HG02973 (cell line): ENCODE results near the gene RCBTB2.

Experiments used
- ATAC-seq: cut with Tn5 transposase; IDR thresholded peaks from one replicate; pipeline ENCODE4 v1.9.1; 2021; ENCODE audit warnings: moderate library complexity; ENCODE audit not compliant: unreplicated experiment

The RCBTB2 gene

DNA sequence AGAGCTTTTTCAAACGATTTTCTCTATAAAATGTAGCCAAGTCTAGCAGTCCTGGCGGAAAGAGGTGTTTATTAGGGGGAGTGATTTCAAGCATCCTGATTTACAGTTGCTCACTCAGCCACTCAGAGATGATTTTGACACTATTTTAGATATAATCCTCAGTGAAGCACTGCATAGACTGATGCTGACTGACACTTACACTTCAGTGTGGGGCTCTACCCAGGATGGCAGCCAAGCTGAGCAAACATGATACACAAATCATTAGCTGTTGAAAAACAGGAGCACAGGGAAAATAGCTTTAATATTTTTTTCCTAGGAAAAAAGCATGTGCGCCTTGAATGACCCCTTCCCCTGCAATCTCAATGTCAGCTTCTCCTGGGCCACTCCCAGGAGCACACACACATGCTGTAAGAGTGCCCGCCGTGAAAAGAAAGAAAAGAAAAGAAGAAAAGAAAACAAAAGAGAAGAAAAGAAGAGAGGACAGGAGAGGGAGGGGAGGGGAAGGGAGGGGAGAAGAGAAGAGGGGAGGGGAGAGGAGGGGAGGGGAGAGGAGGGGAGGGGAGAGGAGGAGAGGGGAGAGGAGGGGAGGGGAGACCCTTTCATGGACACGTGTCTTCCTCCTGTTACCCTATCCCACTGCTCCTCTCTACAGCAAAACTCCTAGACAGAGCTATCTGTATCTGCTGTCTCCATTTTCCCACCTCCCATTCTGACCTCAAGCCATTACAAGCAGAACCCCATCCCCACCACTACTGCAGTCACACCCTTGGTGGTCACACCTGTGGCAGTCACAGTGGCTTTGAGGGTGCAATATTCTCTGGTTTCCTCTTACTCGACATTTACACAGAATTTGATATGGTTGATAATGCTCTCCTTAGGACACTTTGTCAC is 36.4 kb downstream of the RCBTB2 start:
- no peak for ATAC-seq

DNA sequence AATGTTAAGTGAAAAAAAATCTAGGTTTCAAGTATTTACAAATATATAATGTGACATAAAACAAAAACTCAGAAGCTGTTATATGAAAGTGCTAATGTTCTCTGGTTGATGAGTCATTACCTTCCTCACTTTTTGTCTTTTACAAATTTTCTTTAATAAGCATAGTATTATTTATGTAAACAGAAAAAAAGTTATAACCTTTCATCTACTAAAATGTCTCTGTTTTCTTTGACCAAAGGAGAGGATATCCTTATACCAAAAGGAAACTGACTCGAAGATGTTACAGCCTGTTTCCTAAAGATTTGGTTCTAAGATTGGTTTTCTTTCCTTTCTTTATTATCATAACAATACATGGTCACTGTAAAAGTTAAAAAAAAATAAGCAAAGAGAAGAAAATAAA is 38.0 kb downstream of the RCBTB2 start:
- no peak for ATAC-seq

DNA sequence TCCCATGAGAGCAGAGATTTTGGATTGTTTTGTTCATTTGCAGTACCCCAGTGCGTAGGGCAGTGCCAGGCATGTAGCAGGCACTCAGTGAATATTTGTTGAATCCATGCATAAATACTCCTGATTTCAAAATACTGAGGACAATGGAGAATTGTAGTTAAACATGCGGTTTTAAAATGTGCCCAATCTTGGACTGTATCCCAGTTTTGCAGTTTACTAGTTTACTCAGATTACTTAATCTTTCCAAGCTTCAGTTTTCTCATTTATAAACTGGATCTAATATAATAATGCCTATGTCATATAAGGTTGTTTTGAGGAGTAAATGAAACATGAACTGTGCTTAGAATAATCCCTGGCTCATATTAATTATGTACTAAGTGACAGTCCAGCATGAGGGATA is 39.0 kb downstream of the RCBTB2 start:
- ATAC-seq: no peak

DNA sequence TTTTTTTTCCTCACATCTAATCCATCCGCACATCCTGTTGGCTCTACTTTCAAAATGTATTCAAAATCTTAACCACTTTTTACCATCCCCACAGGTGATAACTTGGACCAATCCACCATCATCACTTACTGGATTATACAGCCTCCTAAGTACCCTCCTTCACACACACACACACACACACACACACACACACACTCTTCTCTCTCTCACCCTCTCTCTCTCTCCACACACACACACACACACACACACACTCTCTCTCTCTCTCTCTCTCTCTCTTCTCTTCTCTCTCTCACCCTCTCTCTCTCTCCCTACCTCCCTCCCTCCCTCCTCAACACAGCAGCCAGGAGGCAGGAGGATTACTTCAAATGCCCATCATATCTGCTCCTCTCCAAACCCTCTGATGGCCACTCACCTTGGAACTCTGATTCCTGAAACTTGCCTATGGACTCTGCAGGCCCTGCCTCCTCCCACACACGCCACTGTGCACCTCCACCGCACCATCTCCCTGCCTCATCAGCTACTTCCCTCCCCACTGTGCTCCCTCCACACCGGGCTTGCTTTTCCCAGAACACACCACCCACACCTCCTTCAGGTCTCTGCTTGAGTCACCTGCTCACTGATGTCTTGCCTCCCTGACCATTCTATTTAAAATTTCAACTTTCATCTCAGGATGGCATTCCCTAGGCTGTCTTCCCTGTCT is 39.7 kb downstream of the RCBTB2 start:
- no peak for ATAC-seq

DNA sequence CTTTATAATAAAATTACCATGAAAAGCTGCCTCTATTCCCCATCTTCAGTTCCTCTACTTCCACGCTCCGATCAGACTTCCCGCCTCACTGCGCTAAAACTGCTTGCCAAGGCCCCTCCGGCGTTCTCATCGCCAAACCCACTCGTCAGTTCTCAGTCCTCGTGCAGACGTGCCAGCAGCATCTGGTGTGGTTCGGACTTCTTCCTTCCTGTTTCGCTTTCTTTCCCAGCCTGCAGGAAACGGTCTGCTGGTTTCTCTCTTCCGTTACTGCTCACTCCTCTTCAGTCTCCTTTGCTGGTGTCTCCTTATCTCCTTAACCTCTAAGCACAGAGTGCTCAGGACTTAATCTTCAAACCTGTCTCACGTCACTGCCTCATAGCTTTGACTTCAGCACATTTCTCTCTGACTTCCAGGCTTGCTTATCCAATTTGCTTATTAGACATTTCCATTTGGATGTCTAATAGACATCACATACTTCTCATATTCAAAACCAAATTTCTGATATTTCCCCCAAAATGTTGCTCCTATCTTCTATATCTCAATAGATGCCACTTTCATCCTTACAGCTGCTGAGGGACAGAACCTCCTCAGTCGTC is 40.3 kb downstream of the RCBTB2 start:
- ATAC-seq: peak; percentile 75

DNA sequence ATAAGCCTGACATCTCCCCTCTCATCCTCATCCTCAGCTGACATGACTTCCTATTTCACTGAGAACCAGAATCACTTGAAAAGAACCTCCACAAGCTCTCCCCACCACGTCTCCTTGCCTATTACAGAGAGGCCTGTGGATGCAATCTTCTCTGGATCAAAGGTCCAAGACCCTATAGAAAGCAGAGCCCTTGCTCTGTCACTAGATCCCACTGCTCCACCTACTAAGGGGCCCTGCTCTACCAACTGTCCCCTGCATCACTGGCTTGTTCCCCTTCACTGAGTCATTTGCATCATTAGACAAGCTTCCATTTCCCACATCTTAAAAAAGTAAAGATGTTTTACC is 40.8 kb downstream of the RCBTB2 start:
- ATAC-seq: peak; percentile 49

DNA sequence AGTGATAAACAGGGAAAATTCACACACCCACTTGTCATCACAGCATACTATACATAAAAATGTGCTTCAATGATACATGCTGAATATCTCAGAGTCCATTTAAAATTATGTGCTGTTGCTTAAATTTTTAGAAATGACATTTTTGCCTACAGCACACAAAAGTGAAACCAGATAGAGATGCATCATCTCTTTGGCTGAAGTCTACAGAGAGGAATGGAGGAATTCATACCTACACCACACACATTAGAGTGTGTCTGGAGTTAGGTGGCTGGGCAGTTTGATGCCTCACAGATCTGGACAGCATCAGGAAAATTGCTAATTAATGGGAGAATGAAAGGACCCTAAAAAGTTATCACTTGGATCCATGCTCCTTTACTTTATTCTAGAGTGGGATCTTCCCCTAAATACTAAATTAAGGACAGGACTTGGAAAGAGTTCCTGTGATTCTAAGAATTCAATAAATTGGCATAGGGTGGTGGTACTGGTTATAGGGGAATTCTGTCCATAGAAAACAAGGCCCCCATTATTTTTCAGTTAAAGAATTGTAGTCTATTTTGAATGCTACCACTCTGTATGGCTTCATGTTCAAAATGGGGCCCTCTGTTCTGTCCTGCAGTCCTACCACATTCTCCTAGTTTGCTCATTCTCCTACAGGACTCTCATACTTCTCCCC is 41.3 kb downstream of the RCBTB2 start:
- no peak for ATAC-seq

DNA sequence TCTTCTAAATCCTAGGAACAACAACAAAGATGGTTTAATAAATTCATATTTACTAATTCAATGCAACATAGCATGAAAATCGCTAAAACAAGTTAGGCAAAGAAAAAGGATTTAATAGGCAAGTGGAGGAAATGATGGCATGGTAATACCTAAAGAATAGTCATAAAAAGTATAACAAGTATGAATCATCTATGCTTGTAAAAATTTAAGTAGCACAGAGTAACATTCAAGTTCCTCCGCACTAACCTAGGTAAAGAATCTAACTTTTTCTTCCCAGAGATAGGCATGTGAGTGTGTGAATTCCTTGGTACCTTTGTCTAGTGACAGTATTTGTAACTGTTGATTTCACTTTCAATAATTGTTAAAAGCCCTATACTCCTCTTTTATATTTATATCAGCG is 42.6 kb downstream of the RCBTB2 start:
- no peak for ATAC-seq

DNA sequence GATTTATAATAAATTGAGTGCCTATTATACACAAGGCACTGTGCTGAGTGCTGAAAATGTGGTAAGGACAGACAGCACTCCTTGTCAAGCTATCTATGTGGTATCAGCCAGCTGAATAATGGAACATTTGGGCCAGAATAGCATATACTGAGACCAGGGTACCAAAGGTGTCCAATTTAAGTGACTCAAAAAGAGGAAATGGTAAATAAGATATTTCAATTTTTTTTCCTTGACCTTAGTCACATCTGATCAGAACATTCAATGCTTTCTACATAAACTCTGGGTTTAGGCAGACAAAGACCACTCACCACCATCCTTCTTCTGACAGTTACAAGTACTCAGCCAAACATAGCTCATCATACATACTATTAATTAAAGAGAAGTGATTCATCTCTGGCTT is 43.2 kb downstream of the RCBTB2 start:
- ATAC-seq: no peak

DNA sequence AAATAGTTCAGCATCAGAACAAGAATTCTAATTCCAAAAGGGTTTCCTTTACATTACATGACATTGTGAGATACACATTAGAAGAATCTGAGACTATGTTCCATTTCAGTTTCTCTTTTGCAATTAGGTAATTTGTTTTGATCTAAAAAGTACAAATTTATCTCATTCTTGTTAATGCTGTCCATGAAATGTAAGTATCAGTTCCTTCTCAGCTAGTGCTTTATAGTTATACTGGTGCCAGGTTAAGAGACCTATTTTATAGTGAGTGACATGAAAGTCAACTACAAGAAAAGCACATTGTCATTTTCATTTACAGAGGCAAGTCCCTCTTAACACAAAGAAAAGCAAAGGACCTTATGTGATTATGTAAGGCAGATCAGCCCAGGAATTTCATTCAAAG is 43.9 kb downstream of the RCBTB2 start:
- no peak for ATAC-seq

DNA sequence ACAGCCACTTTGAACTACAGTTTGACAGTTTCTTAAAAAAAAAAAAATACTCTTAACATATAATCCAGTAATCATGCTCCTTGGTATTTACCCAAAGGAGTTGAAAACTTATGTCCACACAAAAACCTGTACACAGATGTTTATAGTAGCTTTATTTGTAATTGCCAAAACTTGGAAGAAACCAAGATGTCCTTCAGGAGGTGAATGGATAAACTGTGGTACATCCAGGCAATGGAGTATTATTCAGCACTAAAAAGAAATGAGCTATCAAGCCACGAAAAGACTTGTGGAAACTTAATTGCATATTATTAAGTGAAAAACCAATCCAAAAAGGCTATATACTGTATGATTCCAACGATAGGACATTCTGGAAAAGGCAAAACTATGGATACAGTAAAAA is 44.9 kb downstream of the RCBTB2 start:
- no peak for ATAC-seq

DNA sequence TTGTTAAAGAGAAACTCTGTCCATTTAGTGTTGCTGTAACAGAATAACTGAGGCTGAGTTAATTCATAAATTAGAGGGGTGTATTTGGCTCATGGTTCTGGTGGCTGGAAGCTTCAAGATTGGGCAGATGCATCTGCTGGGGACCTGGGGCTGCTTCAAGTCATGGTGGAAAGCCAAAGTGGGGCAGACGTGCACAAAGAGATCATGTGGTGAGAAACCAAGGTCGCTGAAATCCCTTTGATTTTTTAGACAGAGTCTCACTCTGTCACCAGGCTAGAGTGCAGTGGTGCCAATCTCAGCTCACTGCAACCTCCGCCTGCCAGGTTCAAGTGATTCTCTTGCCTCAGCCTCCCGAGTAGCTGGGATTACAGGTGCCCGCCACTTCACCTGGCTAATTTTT is 46.0 kb downstream of the RCBTB2 start:
- ATAC-seq: no peak

DNA sequence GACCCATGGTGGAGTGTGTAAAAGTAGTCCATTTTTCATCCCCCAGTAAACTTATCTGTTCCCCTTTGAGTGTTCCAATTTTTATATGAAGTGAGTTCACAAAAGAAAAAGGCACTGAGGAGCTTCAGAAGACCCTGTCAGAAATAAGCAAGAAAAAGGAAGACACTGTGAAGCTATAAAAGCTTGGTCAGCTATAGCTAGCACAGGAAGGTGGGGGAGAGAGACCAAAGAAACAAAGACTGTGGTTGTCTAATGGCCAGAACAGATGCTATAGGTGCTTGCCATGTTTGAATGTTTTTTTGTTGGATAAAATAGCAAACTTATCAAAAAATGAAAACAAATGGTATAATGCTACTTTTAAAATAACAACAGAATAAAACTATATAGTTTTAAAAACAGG is 46.5 kb downstream of the RCBTB2 start:
- ATAC-seq: no peak

DNA sequence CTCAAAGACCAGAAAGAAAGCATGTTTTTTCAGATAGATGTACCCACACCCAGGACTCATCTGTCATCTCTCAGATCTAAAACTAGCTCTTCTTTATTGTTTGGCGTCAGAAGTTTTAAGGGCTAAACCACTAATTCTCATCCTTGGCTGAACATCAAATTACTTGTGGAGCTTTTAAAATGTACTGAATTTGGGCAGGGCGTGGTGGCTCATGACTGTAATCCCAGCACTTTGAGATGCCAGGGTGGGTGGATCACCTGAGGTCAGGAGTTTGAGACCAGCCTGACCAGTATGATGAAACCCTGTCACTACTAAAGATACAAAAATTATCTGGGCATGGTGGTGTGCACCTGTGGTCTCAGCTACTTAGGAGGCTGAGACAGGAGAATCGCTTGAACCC is 47.4 kb downstream of the RCBTB2 start:
- no peak for ATAC-seq

DNA sequence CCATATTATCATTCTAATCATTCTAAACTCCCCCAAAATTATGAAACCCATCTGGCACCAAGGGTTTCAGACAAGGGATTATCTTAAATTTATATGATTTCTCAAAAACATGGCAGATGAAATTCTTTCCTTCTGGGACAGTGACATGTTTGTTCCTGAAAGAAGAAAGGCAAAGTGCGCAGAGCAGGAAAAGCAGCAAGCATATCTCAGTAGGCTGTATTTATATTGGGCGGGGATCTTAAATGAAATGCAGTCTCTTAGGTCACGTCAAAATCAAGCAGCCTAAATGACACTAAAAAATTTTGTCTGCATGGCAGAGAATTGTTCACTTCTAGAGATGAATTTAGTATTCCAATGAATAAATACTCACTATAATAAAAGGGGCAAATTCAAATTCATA is 49.3 kb downstream of the RCBTB2 start:
- ATAC-seq: no peak

DNA sequence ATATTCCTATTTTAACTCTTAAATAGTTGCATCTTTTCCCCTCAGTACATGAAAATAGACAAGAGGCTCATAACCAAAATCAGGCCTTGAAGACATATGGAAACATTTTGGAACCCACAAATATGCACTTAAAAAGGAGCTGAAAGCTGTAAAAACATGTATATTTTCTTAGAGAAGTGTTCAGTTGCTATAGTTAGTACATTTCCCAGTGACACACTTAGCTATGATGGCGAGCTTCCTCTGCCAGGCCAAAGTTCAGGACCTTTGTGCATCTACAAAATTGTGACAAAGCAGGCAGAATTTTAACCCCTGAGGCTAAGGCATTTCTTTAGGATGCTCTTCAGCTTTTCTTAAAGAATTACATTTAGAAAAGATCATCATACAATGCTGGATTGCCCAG is 54.5 kb downstream of the RCBTB2 start:
- no peak for ATAC-seq

DNA sequence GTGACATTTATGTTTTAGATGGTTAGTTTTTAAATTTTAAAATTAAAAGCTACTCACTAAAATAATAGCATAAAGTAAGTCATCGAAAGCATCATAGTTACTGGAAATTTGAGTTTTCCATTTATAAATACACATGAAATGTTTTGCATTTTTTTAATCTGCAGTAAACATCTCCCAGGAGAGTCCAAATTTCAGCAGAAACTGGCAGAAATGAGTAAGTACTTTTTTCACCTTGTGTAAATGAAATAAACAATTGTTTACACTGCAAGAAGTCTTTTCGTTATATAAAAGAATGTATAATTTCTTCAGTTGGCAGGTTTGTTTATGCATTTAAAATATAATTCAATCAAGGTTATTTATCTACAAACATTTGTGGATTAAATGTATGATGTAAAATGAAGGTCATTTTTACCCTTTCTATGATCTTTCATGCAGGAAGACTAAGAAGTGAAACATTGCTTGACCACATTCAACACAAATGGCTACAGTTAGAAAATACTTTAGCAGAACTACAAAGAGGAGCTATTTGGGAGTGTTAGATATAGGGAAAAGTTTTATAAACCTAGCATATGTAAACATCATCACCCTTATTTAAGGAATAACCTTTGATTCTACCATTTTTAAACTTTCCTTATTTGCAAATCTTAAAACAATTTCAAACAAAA is 55.6 kb downstream of the RCBTB2 start:
- no peak for ATAC-seq

DNA sequence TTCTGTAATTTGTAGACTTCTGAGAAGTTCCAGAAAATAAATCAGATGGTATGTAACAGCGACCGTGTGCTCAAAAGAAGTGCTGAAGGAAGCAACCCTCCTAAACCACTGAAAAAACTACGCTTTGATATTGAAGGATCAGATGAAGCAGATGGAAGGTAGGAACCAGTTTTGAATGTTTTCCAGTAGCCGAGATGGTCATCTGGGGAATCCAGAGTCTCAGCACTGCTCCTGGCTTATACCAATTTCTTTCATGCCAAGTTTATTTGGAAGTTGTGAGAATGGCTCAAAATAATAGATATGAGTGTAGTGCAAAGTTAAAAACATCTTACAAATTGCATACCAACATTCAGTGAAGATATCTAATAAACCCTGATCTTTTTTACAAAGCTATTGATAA is 56.2 kb downstream of the RCBTB2 start:
- no peak for ATAC-seq

DNA sequence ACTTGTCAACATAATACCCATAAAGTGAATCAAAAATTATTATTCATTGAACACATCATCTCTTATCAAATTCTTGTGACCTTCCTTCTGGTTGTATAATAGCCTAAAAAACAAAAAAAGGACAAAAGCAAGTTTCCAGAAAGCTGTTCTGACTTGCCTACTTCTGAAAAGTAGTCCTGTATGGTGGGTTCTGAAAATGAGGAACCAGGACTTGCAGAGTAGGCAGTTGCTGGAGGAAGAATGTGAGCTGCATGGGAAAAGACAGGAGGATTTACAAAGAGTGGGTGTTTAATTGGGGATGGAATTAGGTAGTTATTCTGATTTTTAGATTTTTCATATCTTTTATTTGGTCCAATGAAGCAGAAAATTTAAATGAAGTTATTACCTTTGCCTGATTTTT is 56.7 kb downstream of the RCBTB2 start:
- ATAC-seq: no peak

DNA sequence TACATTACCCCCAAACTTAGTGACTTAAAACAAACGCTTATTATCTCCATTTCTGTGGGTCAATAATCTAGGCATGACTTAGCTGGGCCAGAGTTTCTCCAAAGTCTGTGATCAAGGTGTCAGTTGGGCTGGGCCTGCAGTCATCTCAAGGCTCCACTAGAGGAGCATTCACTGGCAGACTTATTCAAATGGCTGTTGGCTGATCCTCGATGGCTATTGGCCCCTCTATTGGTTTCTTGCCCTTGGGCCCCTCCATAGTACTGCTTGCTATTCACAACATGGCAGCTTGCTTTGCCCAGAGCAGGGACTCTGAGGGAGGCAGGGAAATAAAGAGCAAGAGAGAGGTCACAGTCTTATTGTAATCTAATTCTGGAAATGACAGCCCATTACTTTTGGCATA is 57.6 kb downstream of the RCBTB2 start:
- no peak for ATAC-seq

DNA sequence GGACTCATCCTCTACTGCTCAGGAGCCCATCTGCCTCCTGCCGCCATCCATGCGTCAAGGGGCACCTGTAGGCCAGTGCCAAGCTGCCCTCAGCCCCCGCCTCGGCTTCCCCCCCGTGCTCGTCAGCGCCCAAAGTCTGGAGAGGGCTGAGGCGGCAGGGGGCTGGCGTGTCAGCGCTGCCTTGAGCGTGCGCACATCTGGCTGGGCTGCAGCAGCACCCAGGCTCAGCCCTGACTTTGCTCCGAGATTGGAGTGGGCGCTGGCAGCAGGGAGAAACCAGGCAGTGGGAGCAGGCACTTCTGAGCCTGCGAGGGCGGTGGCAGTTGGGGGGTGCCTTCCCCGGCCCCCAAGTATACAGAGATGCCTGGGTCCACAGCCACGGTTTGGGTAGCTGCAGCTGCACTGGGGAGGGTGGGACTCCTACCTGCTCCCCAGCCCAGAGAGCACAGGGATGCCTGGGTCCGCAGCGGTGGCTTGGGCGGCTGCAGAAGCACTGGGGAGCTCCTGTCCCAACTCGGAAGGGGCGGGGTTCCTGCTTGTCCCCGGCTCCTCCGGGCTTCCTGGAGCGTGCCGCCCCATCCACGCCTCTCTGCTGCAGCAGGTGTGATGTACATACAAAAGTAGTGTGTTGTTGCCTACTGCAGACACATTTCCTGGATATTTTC is 75.2 kb downstream of the RCBTB2 start:
- ATAC-seq: no peak
